ENCODE results near the gene ZSCAN26.

DNA sequence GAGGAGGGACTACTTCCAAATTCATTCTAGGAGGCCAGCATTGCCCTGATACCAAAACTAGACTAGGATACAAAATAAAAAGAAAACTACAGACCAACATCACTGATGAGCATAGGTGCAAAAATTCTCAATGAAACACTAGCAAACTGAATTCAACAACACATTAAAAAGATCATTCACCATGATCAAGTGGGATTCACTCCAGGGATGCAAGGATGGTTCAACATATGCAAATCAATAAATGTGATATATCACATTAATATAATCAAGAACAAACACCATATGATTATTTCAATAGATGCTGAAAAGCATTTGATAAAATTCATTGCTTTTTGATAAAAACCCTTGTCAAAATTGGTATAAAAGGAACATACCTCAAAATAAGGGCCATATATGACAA is 24.6 kb downstream of the ZSCAN26 start:
- TF ChIP-seq CTCF (IDR thresholded peaks at IDR 0.05), result no peak
- no peak for TF ChIP-seq POLR2A (IDR thresholded peaks at IDR 0.05)
